Nephron progenitor cell (in vitro differentiated cells): Measurements from ENCODE around the gene MYLK4.
A peak's percentile ranks its signal among the peaks of the same experiment; 100 is the strongest.

ENCODE experiments used
- DNase-seq: peaks from one replicate; pipeline ENCODE4 v3.0.0; 2021
- H3K27ac Mint-ChIP-seq: 2 replicates; pipeline ENCODE4 v1.8.0; 2021; ENCODE audit warnings: mild to moderate bottlenecking, moderate library complexity, mixed read lengths
- H3K27me3 Mint-ChIP-seq: 2 replicates; pipeline ENCODE4 v1.8.0; 2021; ENCODE audit warnings: mild to moderate bottlenecking, low read depth, mixed read lengths; ENCODE audit not compliant: poor library complexity
- H3K36me3 Mint-ChIP-seq: 2 replicates; pipeline ENCODE4 v1.8.0; 2021; ENCODE audit warnings: low read depth, mixed read lengths
- H3K4me1 Mint-ChIP-seq: 2 replicates; pipeline ENCODE4 v1.8.0; 2021; ENCODE audit warnings: mixed read lengths
- H3K4me3 Mint-ChIP-seq: 2 replicates; pipeline ENCODE4 v1.8.0; 2021; ENCODE audit warnings: mild to moderate bottlenecking, moderate library complexity, mixed read lengths
- H3K9me3 Mint-ChIP-seq: 2 replicates; pipeline ENCODE4 v1.8.0; 2021; ENCODE audit warnings: mild to moderate bottlenecking, moderate library complexity, mixed read lengths
- CTCF ChIP-seq: fragments of 200-600 bp; sonication (generic); IDR thresholded peaks from 2 replicates; pipeline ENCODE4 v1.5.0; 2021; ENCODE audit warnings: antibody characterized with exemption

The MYLK4 gene

GRCh38 chr6:2752477-2753109 is 1.9 kb upstream of the MYLK4 start:
- H3K36me3 Mint-ChIP-seq, result no peaks in the 10 kb centered on the region
- H3K27ac Mint-ChIP-seq, result no peak overlapping the region
- no peaks in the 10 kb centered on the region for H3K9me3 Mint-ChIP-seq
- DNase-seq, result no peak
- no peak overlapping the region for H3K4me3 Mint-ChIP-seq
- TF ChIP-seq CTCF, result no peak
- H3K27me3 Mint-ChIP-seq, result peaks cover 4% of the 10 kb centered on the region
- peaks cover 37% of the 10 kb centered on the region for H3K4me1 Mint-ChIP-seq

- no peak for DNase-seq
Measured at GRCh38 chr6:2751871-2752270, 1.1 kb upstream of the MYLK4 start.

GRCh38 chr6:2749969-2750600 is 637 bp downstream of the MYLK4 start:
- Mint-ChIP-seq H3K27me3 (peaks cover 4% of the 10 kb centered on the region), H3K4me1 (peaks cover 51% of the 10 kb centered on the region), H3K27ac (no peak overlapping the region), H3K36me3 (no peaks in the 10 kb centered on the region), H3K4me3 (no peak overlapping the region), H3K9me3 (no peaks in the 10 kb centered on the region)
- DNase-seq, result peak; percentile 80
- TF ChIP-seq CTCF, result peak; percentile 86

More at GRCh38 chr6:2751871-2752270, 1.1 kb upstream of the MYLK4 start:
- peaks cover 4% of the 10 kb centered on the region for H3K27me3 Mint-ChIP-seq
- H3K9me3 Mint-ChIP-seq, result no peaks in the 10 kb centered on the region
- H3K27ac Mint-ChIP-seq, result no peak overlapping the region
- no peak overlapping the region for H3K4me3 Mint-ChIP-seq
- no peaks in the 10 kb centered on the region for H3K36me3 Mint-ChIP-seq
- TF ChIP-seq CTCF, result no peak
- peaks cover 41% of the 10 kb centered on the region for H3K4me1 Mint-ChIP-seq

- TF ChIP-seq CTCF, result no peak
- H3K4me1 Mint-ChIP-seq, result peaks cover 63% of the 10 kb centered on the region
- H3K36me3 Mint-ChIP-seq, result no peaks in the 10 kb centered on the region
- no peak overlapping the region for H3K4me3 Mint-ChIP-seq
- H3K27ac Mint-ChIP-seq, result no peak overlapping the region
- DNase-seq, result no peak
- H3K27me3 Mint-ChIP-seq, result peaks cover 4% of the 10 kb centered on the region
- H3K9me3 Mint-ChIP-seq, result no peaks in the 10 kb centered on the region
Measured at GRCh38 chr6:2748183-2748582, 2.5 kb downstream of the MYLK4 start.

GRCh38 chr6:2746557-2747061 is 4.1 kb downstream of the MYLK4 start:
- no peak overlapping the region for H3K27ac Mint-ChIP-seq
- peaks cover 62% of the 10 kb centered on the region for H3K4me1 Mint-ChIP-seq

More at GRCh38 chr6:2746557-2747061, 4.1 kb downstream of the MYLK4 start:
- Mint-ChIP-seq H3K4me3 (peak overlapping the region; percentile 0), H3K9me3 (no peaks in the 10 kb centered on the region), H3K36me3 (no peaks in the 10 kb centered on the region), H3K27me3 (peaks cover 4% of the 10 kb centered on the region)
- no peak for TF ChIP-seq CTCF
- peak; percentile 38 for DNase-seq
